ENCODE data around the gene NTRK3.

DNA sequence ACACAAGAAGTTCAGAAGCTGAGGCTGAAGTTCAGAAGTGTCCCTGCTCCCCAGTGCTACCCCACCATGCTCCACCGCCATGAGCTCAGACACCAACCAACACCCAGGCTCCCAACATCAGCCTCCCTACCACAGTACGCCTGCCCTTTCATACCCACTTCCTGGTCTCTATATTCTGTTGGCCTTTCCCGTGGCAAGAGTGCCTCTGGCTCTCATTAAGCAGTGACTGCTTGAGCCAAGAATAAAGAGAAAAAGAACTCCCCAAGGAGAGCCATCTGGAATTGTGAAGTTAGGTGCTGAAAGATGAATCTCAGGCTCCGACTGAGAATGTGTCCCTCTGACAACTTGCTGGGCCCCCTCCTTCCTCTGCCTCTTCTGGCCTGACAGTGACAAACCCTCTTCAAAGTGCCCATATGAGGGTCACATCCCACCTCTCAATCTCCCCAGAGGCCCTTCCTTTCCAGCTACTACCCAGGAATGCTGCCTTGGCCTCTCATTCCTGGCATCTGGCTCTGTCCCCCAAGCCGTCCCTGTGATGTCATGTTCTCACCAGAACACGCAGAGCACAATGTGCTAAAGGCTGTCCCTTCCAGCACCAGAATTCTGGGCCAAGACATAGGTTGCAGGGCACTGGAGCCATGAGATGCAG lies 306.8 kb downstream of the NTRK3 start:
- TF ChIP-seq, protein P1, sequence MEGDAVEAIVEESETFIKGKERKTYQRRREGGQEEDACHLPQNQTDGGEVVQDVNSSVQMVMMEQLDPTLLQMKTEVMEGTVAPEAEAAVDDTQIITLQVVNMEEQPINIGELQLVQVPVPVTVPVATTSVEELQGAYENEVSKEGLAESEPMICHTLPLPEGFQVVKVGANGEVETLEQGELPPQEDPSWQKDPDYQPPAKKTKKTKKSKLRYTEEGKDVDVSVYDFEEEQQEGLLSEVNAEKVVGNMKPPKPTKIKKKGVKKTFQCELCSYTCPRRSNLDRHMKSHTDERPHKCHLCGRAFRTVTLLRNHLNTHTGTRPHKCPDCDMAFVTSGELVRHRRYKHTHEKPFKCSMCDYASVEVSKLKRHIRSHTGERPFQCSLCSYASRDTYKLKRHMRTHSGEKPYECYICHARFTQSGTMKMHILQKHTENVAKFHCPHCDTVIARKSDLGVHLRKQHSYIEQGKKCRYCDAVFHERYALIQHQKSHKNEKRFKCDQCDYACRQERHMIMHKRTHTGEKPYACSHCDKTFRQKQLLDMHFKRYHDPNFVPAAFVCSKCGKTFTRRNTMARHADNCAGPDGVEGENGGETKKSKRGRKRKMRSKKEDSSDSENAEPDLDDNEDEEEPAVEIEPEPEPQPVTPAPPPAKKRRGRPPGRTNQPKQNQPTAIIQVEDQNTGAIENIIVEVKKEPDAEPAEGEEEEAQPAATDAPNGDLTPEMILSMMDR (IDR thresholded peaks at IDR 0.05; ENCODE audit: low read depth, low read length) = no peak
- TF ChIP-seq EZH2phosphoT487 (IDR thresholded peaks at IDR 0.05; ENCODE audit: low read depth) = no peak
